RWPE1 (cell line): ENCODE results near the gene TANGO6.

Experiments
- CTCF ChIA-PET: fragments of 350-600 bp; sonication (Branson Sonifier 250); formaldehyde crosslinking; extraction: SDS; loops from one replicate; lab custom pipeline; 2021; lab: Yijun Ruan, JAX
- POLR2A ChIA-PET: fragments of 400-600 bp; formaldehyde crosslinking; extraction: SDS; loops from one replicate; lab custom pipeline; 2020; ENCODE audit warnings: antibody characterized with exemption; ENCODE audit not compliant: low non-redundant PET; lab: Yijun Ruan, JAX
- DNase-seq: peaks from one replicate; pipeline ENCODE4 v3.0.0; 2012; ENCODE audit warnings: low spot score
- H3K27ac ChIP-seq: fragments of 450-650 bp; 2 replicates; pipeline ENCODE4 v1.5.1; 2017
- CTCF ChIP-seq: fragments of 450-650 bp; conservative IDR thresholded peaks from 2 replicates; pipeline ENCODE4 v1.5.1; 2017; ENCODE audit warnings: low read depth, mild to moderate bottlenecking

TANGO6 gene

DNA sequence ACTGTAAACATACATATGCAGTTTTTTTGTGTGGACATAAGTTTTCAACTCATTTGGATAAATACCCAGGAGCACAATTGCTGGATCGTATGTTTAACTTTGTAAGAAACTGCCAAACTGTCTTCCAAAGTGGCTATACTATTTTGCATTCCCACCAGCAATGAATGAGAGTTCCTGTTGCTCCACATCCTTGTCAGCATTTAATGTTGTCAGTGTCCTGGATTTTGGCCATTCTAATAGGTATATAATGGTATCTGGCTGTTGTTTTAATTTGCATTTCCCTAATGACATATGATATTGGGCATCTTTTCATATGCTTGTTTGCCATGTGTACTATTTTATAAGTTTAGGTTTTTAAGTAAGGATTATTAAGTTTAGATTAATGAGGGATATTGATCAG, 14.1 kb downstream of the TANGO6 start:
- no peak overlapping the region for H3K27ac ChIP-seq
- POLR2A ChIA-PET, result no interaction called here
- CTCF ChIA-PET, result interaction anchor here (0.8 kb wide), 1 partner anchor 10 kb away, joined by 4 read pairs; no protein-coding TSS in a partner anchor
- no peak for DNase-seq
- no peak for TF ChIP-seq CTCF

DNA sequence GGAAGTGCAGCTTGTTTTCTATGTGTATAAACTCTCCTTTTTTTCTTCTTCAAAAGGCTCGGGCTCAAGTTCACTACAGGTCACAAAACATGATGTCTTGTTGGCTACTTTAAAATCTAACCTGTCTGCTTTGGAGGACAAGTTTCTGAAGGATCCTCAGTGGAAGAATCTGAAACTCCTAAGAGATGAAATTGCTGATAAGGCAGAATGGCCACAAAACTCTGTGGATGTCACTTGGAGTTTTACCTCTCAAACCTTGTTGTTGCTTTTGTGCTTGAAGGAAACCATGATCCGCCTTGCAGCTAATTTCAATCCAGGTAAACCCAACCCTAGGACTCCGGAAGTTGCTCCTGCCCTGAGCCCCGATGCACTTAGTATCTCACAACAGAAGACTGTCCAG, 16.5 kb downstream of the TANGO6 start:
- ChIA-PET POLR2A (no interaction called here), CTCF (no interaction called here)
- no peak overlapping the region for H3K27ac ChIP-seq
- DNase-seq, result no peak
- TF ChIP-seq CTCF, result no peak

- no peak for TF ChIP-seq CTCF
- ChIA-PET CTCF (interaction anchor here (1.1 kb wide), 1 partner anchor 13 kb away, joined by 8 read pairs; no protein-coding TSS in a partner anchor), POLR2A (no interaction called here)
- H3K27ac ChIP-seq, result no peak overlapping the region
- DNase-seq, result no peak
Observed at GRCh38 chr16:68860978-68861892, 17.9 kb downstream of the TANGO6 start.

DNA sequence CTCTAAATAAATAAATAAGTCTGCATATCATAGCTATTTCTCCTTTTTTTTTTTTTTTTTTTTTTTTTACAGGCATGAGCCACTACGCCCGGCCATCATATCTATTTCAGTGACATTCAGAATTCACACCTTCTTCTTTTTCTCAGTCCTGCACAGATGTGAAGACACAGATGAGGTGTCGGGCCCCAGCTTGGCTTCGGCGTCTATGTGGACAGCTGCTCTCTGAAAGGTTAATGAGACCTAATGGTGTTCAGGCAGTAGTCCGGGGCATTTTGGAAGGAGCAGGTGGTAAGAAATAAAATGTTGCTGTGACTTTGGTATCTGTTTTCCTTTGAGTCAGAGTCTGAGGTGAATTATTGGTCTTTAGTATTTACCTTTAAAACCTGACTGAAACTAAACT, 23.6 kb downstream of the TANGO6 start:
- POLR2A ChIA-PET, result no interaction called here
- CTCF ChIA-PET, result interaction anchor here (0.6 to 0.7 kb wide), 2 partner anchors 239 to 254 kb away, joined by 3 read pairs; partner anchors contain the start of gene HAS3
- DNase-seq, result no peak
- no peak for TF ChIP-seq CTCF
- H3K27ac ChIP-seq, result no peak overlapping the region

DNA sequence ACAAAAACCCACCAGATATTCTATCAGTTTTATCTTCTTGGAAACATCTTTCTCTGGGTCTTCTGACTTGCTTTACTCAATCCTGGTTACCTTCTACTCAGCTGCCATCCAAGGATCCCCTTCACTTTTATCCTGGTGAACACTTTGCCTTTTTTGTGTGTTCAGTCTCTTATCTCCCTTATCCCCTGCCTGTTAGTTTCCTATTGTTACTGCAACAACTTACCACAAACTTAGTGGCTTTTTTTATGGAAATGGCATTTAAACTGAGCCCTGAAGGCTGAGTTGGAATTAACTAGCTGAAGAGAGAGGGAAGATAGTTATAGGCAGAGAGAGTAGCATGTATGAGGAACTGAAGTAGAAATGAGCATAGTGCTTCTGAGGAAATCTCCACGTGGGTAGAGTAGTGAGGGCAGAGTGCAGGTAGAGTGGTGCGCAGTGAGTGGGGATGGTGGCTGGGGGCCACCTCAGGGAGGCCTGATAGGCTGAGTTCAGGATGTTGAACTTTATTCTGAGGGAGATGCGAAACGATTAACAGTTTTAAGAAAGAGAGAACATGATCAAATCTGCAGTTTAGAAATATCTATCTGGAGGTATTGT, 26.3 kb downstream of the TANGO6 start:
- CTCF ChIA-PET, result no interaction called here
- TF ChIP-seq CTCF, result no peak
- POLR2A ChIA-PET, result no interaction called here
- no peak overlapping the region for H3K27ac ChIP-seq
- DNase-seq, result no peak

GRCh38 chr16:68873635-68874471, 30.5 kb downstream of the TANGO6 start:
- no peak for TF ChIP-seq CTCF
- ChIA-PET POLR2A (no interaction called here), CTCF (no interaction called here)
- H3K27ac ChIP-seq, result no peak overlapping the region
- no peak for DNase-seq
